ENCODE measurements around the gene TOE1. TPM values are rescaled to one million over a fixed set of nuclear protein-coding genes. Genes with fewer than 3 reads are reported as not detected.

The TOE1 gene
- total RNA-seq, 1 experiment from 2014 or later = 19.2 TPM

Other genes with a start within 250 kb of the TOE1 start
- 0.02 and 0.49 TPM in 2 replicates for gene ZSWIM5, start 133.6 kb upstream of the TOE1 start, total RNA-seq (2014; rRNA removed; shearing (Covaris generic))
- not detected in 2 replicates for gene HPDL, start 13.3 kb upstream of the TOE1 start, total RNA-seq (2014; rRNA removed; shearing (Covaris generic))
- 7.2 and 17.1 TPM in 2 replicates for gene MUTYH, start 270 bp downstream of the TOE1 start, total RNA-seq (2014; rRNA removed; shearing (Covaris generic))
- 3.4 and 5.8 TPM in 2 replicates for gene TESK2, start 151.0 kb downstream of the TOE1 start, total RNA-seq (2014; rRNA removed; shearing (Covaris generic))
- gene CCDC163, start 159.9 kb downstream of the TOE1 start, total RNA-seq (2014; rRNA removed; shearing (Covaris generic)) = 2.9 and 4.9 TPM in 2 replicates
- 6.1 and 8.3 TPM in 2 replicates for gene MMACHC, start 160.1 kb downstream of the TOE1 start, total RNA-seq (2014; rRNA removed; shearing (Covaris generic))
- 826 and 917 TPM in 2 replicates for gene PRDX1, start 181.7 kb downstream of the TOE1 start, total RNA-seq (2014; rRNA removed; shearing (Covaris generic))
- gene AKR1A1, start 210.7 kb downstream of the TOE1 start, total RNA-seq (2014; rRNA removed; shearing (Covaris generic)) = 71.2 and 88.4 TPM in 2 replicates
- 104 and 120 TPM in 2 replicates for gene NASP, start 243.9 kb downstream of the TOE1 start, total RNA-seq (2014; rRNA removed; shearing (Covaris generic))